Suprapubic skin (tissue), 4 donors: ENCODE measurements around the gene KLF6. TPM values are rescaled to one million over a fixed set of nuclear protein-coding genes. Genes with fewer than 3 reads are reported as not detected.
A peak's percentile ranks its signal among the peaks of the same experiment; 100 is the strongest.

ENCODE experiments used
- DNase-seq, 2 donors: peaks; one replicate each; pipeline ENCODE4 v3.0.0-alpha.2; 2019; ENCODE audit warnings: low spot score in 2 of 2
- H3K27ac ChIP-seq: fragments of 200-600 bp; sonication (generic); one replicate; pipeline ENCODE4 v1.5.1; 2019
- H3K27me3 ChIP-seq: fragments of 200-600 bp; sonication (generic); one replicate; pipeline ENCODE4 v1.5.1; 2019
- H3K36me3 ChIP-seq: fragments of 200-600 bp; sonication (generic); one replicate; pipeline ENCODE4 v1.5.1; 2019
- H3K4me1 ChIP-seq: fragments of 200-600 bp; sonication (generic); one replicate; pipeline ENCODE4 v1.5.1; 2019
- H3K4me3 ChIP-seq: fragments of 200-600 bp; sonication (generic); one replicate; pipeline ENCODE4 v1.5.1; 2019; ENCODE audit warnings: mild to moderate bottlenecking
- H3K9me3 ChIP-seq: fragments of 200-600 bp; sonication (generic); one replicate; pipeline ENCODE4 v1.5.1; 2019
- CTCF ChIP-seq, 2 donors: fragments of 200-600 bp in 1 of 2; fragments of 450-650 bp in 1 of 2; sonication (generic) in 1 of 2; IDR thresholded peaks; one replicate each; pipeline ENCODE4 v1.5.1; 2016 to 2019; ENCODE audit warnings: antibody characterized with exemption in 2 of 2, mild to moderate bottlenecking in 1 of 2, moderate library complexity in 1 of 2
- EP300 ChIP-seq: sonication (generic); formaldehyde crosslinking; IDR thresholded peaks from one replicate; pipeline ENCODE4 v1.6.1; 2017; ENCODE audit warnings: antibody characterized with exemption
- POLR2A ChIP-seq, 2 donors: fragments of 450-650 bp; IDR thresholded peaks; one replicate each; pipeline ENCODE4 v1.6.1; 2017; ENCODE audit warnings: antibody characterized with exemption in 2 of 2, mild to moderate bottlenecking in 2 of 2, moderate library complexity in 2 of 2
- POLR2AphosphoS5 ChIP-seq, 3 donors: sonication (generic); formaldehyde crosslinking; IDR thresholded peaks; one replicate each; pipeline ENCODE4 v1.6.1; 2017; ENCODE audit warnings: antibody characterized with exemption in 3 of 3
- WGBS: methylation state at CpG from one replicate; pipeline ENCODE4 v1.1.5; 2018; 5-methylcytosine and 5-hydroxymethylcytosine counted together
- total RNA-seq, 4 donors: library from RNA; depleted of rRNA; stranded (reverse); fragments of >200 nt; gene quantifications; one replicate each; pipeline ENCODE4 v1.1.0, GENCODE V29; 2016

The KLF6 gene
- total RNA-seq, 4 donors from 2014 or later = 242 to 484 (median 276) TPM

DNA sequence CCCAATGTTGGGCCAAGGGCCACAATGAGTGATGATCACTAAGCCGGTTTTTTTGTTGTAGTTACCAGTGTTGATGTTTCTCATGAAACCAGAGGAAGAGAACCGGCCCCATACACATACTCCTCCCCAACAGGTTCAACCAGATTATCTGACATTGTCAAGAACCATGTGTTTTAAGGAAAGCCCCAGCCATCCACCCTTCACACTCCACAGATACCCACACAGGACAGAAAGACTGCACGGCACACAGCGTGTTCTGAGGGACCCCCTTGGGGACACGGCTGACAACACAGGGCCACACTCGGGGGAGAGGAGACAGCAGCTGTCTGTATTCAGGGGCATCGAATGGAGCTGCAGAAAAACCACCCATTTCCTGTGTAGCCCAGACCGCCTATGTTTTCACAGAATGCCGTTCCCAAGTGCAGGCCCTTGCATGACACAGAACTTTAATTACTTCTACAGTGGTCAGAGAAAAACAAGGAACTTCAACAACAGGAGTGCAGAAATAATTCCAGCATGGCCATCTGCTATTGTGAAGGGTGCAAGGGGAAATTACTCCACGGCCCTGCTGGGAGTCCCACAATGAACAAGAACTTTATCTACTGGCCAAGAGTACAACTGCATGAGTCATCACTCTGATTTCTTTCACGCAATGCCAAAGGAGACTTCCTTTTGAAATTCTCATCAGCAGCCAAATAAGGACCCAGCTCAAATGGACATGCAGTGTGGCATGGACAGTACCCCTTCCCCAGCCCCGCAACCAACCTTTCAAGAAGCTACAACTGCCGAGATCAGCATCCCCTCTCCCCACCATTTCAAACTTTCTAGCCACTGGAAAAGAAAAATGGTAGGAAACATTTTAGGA lies 2.3 kb downstream of the KLF6 start:
- peaks cover 42% of the 10 kb centered on the region for H3K36me3 ChIP-seq
- TF ChIP-seq POLR2A (IDR thresholded peaks at IDR 0.05) (peak; percentile 10 to 57), CTCF (IDR thresholded peaks at IDR 0.05) (no peak), POLR2AphosphoS5 (IDR thresholded peaks at IDR 0.05) (peak; percentile 9 to 93 (median 86)), EP300 (no peak)
- no peaks in the 10 kb centered on the region for H3K27me3 ChIP-seq
- peak in 1 of 2 donors; percentile 86 for DNase-seq
- WGBS = under 1% methylated on average over 13 of the region's 13 CpGs
- peak overlapping the region; percentile 100 for H3K27ac ChIP-seq
- no peaks in the 10 kb centered on the region for H3K9me3 ChIP-seq
- peak overlapping the region; percentile 96 for H3K4me3 ChIP-seq
- peaks cover 47% of the 10 kb centered on the region for H3K4me1 ChIP-seq

DNA sequence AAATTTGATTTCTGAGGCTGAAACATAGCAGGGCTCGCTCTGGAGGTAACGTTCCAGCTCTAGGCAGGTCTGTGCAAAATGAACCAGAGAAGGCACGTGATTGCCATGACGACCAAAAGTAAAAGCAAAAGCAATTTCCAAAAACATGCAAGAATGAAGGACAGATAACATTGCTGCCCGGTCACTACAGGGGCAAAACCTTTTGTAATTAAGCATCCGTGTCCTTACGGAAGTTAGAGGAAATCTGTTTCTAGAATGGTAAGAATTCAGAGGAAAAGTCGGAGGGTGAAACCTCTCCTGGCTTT lies 2.9 kb downstream of the KLF6 start:
- 3% methylated on average over 8 of the region's 8 CpGs for WGBS
- Histone ChIP-seq H3K27ac (peak overlapping the region; percentile 100), H3K9me3 (no peaks in the 10 kb centered on the region), H3K27me3 (no peaks in the 10 kb centered on the region), H3K36me3 (peaks cover 47% of the 10 kb centered on the region), H3K4me3 (peak overlapping the region; percentile 96), H3K4me1 (peaks cover 53% of the 10 kb centered on the region)
- DNase-seq = no peak
- TF ChIP-seq CTCF (IDR thresholded peaks at IDR 0.05) (no peak), POLR2A (IDR thresholded peaks at IDR 0.05) (no peak), POLR2AphosphoS5 (IDR thresholded peaks at IDR 0.05) (peak in 1 of 3 donors; percentile 40), EP300 (no peak)

GRCh38 chr10:3781468-3782145 lies 3.4 kb downstream of the KLF6 start:
- DNase-seq = no peak
- H3K27me3 ChIP-seq = no peaks in the 10 kb centered on the region
- peak overlapping the region; percentile 100 for H3K27ac ChIP-seq
- H3K9me3 ChIP-seq = no peaks in the 10 kb centered on the region
- 14% methylated on average over 30 of the region's 31 CpGs for WGBS
- H3K4me1 ChIP-seq = peaks cover 55% of the 10 kb centered on the region
- H3K36me3 ChIP-seq = peaks cover 47% of the 10 kb centered on the region
- no peak for TF ChIP-seq POLR2A (IDR thresholded peaks at IDR 0.05)
- peak in 1 of 2 donors; percentile 33 for TF ChIP-seq CTCF (IDR thresholded peaks at IDR 0.05)
- TF ChIP-seq POLR2AphosphoS5 (IDR thresholded peaks at IDR 0.05) = peak in 2 of 3 donors; percentile 30 to 72
- H3K4me3 ChIP-seq = peak overlapping the region; percentile 96

GRCh38 chr10:3780771-3781467 lies 4.1 kb downstream of the KLF6 start:
- H3K27me3 ChIP-seq = no peaks in the 10 kb centered on the region
- no peak for DNase-seq
- TF ChIP-seq POLR2A (IDR thresholded peaks at IDR 0.05) (no peak), CTCF (IDR thresholded peaks at IDR 0.05) (peak in 1 of 2 donors; percentile 0), EP300 (no peak), POLR2AphosphoS5 (IDR thresholded peaks at IDR 0.05) (peak in 1 of 3 donors; percentile 26)
- H3K4me3 ChIP-seq = peak overlapping the region; percentile 96
- H3K4me1 ChIP-seq = peaks cover 55% of the 10 kb centered on the region
- WGBS = 19% methylated on average over 15 of the region's 16 CpGs
- peaks cover 52% of the 10 kb centered on the region for H3K36me3 ChIP-seq
- no peaks in the 10 kb centered on the region for H3K9me3 ChIP-seq
- peak overlapping the region; percentile 100 for H3K27ac ChIP-seq
